Measurements from ENCODE around the gene MAP3K12. TPM values are rescaled to one million over a fixed set of nuclear protein-coding genes. Genes with fewer than 3 reads are reported as not detected.

Gene MAP3K12
- total RNA-seq, 2 donors from 2014 or later, result 27.9 to 36.8 TPM

GRCh38 chr12:53489242-53489864 is 9.9 kb downstream of the MAP3K12 start:
- Histone ChIP-seq H3K9me3 (no peaks in the 10 kb centered on the region), H3K36me3 (peaks cover 17% of the 10 kb centered on the region), H3K27ac (no peak overlapping the region), H3K4me1 (ENCODE audit: control insufficient read depth in 1 of 2, low read depth in 2 of 2) (peaks cover 10 to 25% of the 10 kb centered on the region in 2 donors), H3K4me3 (no peak overlapping the region), H3K27me3 (replicated peaks; ENCODE audit: insufficient read depth) (no peaks in the 10 kb centered on the region)
- no peak for DNase-seq (ENCODE audit: low spot score)
- no peak for ATAC-seq (ENCODE audit: insufficient number of reproducible peaks, low FRiP score, low read depth)
- TF ChIP-seq, protein P1, sequence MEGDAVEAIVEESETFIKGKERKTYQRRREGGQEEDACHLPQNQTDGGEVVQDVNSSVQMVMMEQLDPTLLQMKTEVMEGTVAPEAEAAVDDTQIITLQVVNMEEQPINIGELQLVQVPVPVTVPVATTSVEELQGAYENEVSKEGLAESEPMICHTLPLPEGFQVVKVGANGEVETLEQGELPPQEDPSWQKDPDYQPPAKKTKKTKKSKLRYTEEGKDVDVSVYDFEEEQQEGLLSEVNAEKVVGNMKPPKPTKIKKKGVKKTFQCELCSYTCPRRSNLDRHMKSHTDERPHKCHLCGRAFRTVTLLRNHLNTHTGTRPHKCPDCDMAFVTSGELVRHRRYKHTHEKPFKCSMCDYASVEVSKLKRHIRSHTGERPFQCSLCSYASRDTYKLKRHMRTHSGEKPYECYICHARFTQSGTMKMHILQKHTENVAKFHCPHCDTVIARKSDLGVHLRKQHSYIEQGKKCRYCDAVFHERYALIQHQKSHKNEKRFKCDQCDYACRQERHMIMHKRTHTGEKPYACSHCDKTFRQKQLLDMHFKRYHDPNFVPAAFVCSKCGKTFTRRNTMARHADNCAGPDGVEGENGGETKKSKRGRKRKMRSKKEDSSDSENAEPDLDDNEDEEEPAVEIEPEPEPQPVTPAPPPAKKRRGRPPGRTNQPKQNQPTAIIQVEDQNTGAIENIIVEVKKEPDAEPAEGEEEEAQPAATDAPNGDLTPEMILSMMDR (IDR thresholded peaks at IDR 0.05), result no peak

- no peaks in the 10 kb centered on the region for H3K9me3 ChIP-seq
- H3K36me3 ChIP-seq, result peaks cover 39% of the 10 kb centered on the region
- H3K4me3 ChIP-seq, result no peak overlapping the region
- DNase-seq (ENCODE audit: low spot score) (no peak), ATAC-seq (ENCODE audit: insufficient number of reproducible peaks, low FRiP score, low read depth) (no peak)
- no peak overlapping the region for H3K27ac ChIP-seq
- peaks cover 0 to 5% of the 10 kb centered on the region in 2 donors for H3K4me1 ChIP-seq (ENCODE audit: control insufficient read depth in 1 of 2, low read depth in 2 of 2)
- H3K27me3 ChIP-seq (replicated peaks; ENCODE audit: insufficient read depth), result no peaks in the 10 kb centered on the region
- TF ChIP-seq, protein P1 (IDR thresholded peaks at IDR 0.05), result no peak
These were observed 12.3 kb downstream of the MAP3K12 start for GRCh38 chr12:53486736-53487487.

DNA sequence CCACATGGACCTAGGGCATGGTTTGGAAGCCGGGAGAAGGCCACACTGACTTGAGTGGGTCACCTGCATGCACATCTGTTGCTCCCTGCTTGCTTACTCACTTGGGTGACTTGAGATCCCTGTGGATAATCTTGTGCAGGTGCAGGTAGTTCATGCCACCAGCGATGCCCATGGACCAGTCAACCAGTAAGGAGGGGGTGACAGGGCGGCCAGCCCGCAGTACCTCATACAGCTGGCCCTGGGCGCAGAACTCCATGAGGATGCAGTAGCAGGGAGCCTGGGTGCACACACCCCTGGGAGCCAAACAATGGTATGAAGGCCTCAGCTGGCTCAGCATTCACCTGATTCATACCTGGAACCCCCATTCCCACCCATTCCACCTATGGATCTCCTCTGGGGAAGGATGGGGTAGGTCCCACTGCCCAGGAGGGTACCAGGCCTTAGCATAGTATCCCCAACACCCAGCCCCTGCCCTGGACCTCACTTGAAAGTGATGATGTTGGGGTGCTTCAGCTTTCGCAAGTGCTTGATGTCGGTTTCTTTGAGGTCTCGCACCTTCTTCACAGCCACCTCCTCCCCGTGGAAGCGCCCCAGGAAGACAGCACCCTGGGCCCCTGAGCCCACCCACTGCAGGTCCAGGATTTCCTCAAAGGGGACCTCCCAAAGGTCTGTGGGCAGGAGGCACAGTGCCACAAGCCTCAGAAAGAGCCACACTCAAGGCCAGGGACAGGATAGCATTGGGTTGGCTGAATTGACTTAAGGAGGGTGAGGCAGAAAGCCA is 13.1 kb downstream of the MAP3K12 start:
- H3K4me1 ChIP-seq (ENCODE audit: control insufficient read depth in 1 of 2, low read depth in 2 of 2), result no peaks in the 10 kb centered on the region
- H3K27ac ChIP-seq, result no peak overlapping the region
- no peaks in the 10 kb centered on the region for H3K9me3 ChIP-seq
- H3K27me3 ChIP-seq (replicated peaks; ENCODE audit: insufficient read depth), result no peaks in the 10 kb centered on the region
- no peak for DNase-seq (ENCODE audit: low spot score)
- no peak overlapping the region for H3K4me3 ChIP-seq
- TF ChIP-seq, protein P1 (IDR thresholded peaks at IDR 0.05), result no peak
- H3K36me3 ChIP-seq, result peaks cover 46% of the 10 kb centered on the region
- ATAC-seq (ENCODE audit: insufficient number of reproducible peaks, low FRiP score, low read depth), result no peak

DNA sequence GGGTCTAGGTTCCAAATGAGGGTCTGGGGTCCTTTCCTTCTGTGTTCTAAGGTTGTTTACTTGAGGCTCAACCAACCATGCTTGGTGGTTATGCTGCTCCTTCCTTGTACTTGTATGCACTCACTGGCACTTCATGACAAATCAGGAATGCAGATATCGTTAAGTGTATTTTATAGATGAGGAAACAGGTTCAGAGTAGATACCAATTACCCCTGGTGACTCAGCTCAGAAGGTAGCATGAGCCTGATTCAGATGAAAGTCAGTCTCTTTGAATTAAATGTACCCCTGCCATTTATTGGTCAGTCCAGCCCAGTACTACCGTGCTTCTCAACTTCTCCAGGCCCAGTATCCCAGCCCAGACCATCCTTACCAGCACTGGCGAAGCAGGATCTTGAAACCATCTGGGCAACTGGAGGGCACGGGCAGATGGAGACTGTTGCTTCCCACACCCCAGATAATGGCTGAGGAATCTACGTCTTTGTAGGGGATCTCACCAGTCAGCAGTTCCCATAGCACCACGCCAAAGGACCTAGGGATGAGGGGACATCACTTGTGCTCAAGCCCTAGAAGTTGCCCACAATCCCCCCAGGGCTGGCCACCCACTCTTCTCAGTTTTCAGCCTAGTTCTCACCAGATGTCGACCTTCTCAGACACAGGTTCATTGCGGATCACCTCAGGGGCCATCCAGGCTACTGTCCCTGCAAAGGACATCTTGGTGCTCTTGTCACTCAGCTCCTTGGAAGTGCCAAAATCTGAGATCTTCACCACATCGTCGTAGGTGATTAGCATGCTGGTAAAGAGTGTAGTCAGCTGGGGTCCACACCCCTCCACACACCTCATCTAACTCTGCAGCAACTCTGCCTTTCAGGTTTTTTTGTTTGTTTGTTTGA is 14.3 kb downstream of the MAP3K12 start:
- Histone ChIP-seq H3K27ac (no peak overlapping the region), H3K27me3 (replicated peaks; ENCODE audit: insufficient read depth) (no peaks in the 10 kb centered on the region), H3K4me3 (no peak overlapping the region), H3K36me3 (peaks cover 56% of the 10 kb centered on the region), H3K4me1 (ENCODE audit: control insufficient read depth in 1 of 2, low read depth in 2 of 2) (no peaks in the 10 kb centered on the region), H3K9me3 (no peaks in the 10 kb centered on the region)
- TF ChIP-seq, protein P1 (IDR thresholded peaks at IDR 0.05), result no peak
- ATAC-seq (ENCODE audit: insufficient number of reproducible peaks, low FRiP score, low read depth) (no peak), DNase-seq (ENCODE audit: low spot score) (no peak)

All from thoracic aorta (tissue), 2 donors.